HUES64 (cell line): Measurements from ENCODE around the gene PSD2.

Experiments used
- H3K27ac ChIP-seq: 2 replicates; pipeline ENCODE4 v1.7.0; 2013; ENCODE audit warnings: low read depth, low read length, inconsistent platforms
- H3K27me3 ChIP-seq: 2 replicates; pipeline ENCODE4 v1.6.1; 2013; ENCODE audit warnings: mild to moderate bottlenecking, low read length; ENCODE audit not compliant: insufficient read depth
- H3K36me3 ChIP-seq: 2 replicates; pipeline ENCODE4 v1.6.1; 2013; ENCODE audit warnings: mild to moderate bottlenecking, low read length; ENCODE audit not compliant: insufficient read depth
- H3K4me1 ChIP-seq: 2 replicates; pipeline ENCODE4 v1.6.1; 2013; ENCODE audit warnings: mild to moderate bottlenecking, low read length, moderate library complexity; ENCODE audit not compliant: insufficient read depth
- H3K4me3 ChIP-seq: 2 replicates; pipeline ENCODE4 v1.5.1; 2013; ENCODE audit warnings: mild to moderate bottlenecking, low read length, moderate library complexity
- H3K9ac ChIP-seq: 2 replicates; pipeline ENCODE4 v1.6.1; 2013; ENCODE audit warnings: mild to moderate bottlenecking, low read depth, low read length
- H3K9me3 ChIP-seq: 2 replicates; pipeline ENCODE4 v1.6.1; 2013; ENCODE audit warnings: low read depth, low read length; ENCODE audit not compliant: insufficient read depth
- WGBS: fragments of 150-250, 120-280 bp; methylation state at CpG from one replicate; pipeline ENCODE4 v1.1.7; 2013; ENCODE audit warnings: missing lambda C conversion rate; 5-methylcytosine and 5-hydroxymethylcytosine counted together

PSD2 gene

DNA sequence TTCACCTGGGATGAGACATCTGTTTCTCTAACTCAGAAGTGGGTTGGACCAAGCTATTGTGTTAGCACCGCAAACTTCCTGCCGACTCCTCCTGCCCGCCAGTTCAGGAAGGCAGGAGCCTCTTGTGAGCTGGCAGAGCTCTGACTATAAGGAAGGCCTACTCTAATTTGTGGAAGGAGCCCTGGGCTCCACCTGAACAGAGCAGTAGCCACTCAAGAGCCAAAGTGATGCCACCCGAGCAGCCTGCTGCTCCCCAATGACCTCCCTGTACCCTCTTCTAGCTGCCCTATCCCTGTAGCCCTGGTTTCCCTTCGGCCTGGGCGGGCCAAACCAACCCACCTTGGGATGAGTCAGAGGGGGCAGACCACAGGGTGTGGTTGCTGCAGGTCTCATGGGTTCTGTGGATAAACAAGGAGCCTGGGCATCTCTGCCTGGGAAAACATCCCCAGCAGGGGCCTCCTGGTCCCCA is 81.6 kb downstream of the PSD2 start:
- Histone ChIP-seq H3K27ac (no peak overlapping the region), H3K9ac (no peak overlapping the region), H3K27me3 (no peaks in the 10 kb centered on the region; the same call in 1 of the 2 replicates), H3K4me1 (peaks cover 4% of the 10 kb centered on the region; the same call in 1 of the 2 replicates), H3K9me3 (peaks cover 4% of the 10 kb centered on the region; the same call in 1 of the 2 replicates), H3K4me3 (no peak overlapping the region), H3K36me3 (no peaks in the 10 kb centered on the region)
- 76% methylated on average over 6 of the region's 6 CpGs for WGBS

DNA sequence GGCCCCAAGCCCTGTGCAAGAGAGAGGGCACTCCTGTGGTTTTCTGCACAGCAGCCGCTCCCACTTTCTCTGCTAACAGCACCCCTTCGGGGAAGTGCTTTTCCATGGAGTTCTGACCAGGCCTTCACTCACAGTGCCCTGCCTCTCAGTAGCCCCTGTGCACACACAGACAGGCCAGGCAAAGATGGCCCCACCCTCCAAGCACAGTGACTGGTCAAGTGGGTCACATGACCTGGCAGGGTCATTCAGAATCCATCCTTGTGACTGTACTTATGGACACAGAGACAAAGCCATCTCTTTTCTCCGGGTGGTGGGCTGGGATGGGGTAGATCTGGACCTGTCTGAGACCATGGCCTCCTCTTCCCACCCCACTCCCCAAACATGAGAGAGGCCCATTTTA is 82.5 kb downstream of the PSD2 start:
- H3K27me3 ChIP-seq: no peaks in the 10 kb centered on the region
- 91% methylated on average over 2 of the region's 3 CpGs for WGBS
- no peak overlapping the region for H3K4me3 ChIP-seq
- peaks cover 4% of the 10 kb centered on the region; the same call in 1 of the 2 replicates for H3K9me3 ChIP-seq
- no peaks in the 10 kb centered on the region for H3K4me1 ChIP-seq
- H3K36me3 ChIP-seq: no peaks in the 10 kb centered on the region
- no peak overlapping the region for H3K9ac ChIP-seq
- H3K27ac ChIP-seq: no peak overlapping the region

DNA sequence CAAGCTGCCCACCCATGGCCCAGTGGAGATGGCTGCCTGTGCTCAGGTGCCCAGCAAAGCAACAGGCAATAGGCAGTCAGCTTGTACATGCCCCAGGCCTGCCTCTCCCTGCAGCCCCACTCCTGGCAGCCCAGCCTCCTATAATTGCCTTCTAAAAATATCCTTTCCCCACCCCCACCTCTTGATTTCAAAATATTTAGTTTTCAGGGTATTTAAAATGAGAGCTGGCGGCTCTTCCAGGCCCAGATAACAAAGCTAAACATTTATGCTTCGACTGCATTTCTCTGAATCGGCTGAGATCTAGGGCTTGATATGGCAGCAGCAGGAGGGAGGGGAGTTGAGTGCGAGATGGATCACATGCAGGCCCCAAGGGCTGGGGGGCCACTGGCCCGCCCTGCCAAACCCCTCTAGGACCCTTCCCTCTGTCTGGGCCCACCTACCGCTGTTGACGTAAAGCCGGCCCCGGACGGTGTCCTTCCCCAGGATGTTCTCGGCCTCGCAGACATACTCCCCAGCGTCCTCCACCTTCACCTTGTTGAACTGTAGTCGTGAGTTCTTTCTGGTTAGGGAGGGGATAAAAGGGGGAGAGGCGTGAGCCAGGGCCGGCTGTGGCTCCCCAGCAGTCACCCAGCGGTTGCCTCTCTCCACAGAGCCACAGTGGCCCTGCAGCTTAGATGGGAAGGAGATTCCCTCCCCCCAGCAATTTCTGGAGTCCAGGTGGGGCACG is 85.0 kb downstream of the PSD2 start:
- Histone ChIP-seq H3K27me3 (no peaks in the 10 kb centered on the region), H3K4me3 (no peak overlapping the region), H3K36me3 (no peaks in the 10 kb centered on the region), H3K9me3 (peaks cover 4% of the 10 kb centered on the region; the same call in 1 of the 2 replicates), H3K27ac (no peak overlapping the region), H3K4me1 (no peaks in the 10 kb centered on the region), H3K9ac (no peak overlapping the region)
- 84% methylated on average over 18 of the region's 18 CpGs for WGBS

DNA sequence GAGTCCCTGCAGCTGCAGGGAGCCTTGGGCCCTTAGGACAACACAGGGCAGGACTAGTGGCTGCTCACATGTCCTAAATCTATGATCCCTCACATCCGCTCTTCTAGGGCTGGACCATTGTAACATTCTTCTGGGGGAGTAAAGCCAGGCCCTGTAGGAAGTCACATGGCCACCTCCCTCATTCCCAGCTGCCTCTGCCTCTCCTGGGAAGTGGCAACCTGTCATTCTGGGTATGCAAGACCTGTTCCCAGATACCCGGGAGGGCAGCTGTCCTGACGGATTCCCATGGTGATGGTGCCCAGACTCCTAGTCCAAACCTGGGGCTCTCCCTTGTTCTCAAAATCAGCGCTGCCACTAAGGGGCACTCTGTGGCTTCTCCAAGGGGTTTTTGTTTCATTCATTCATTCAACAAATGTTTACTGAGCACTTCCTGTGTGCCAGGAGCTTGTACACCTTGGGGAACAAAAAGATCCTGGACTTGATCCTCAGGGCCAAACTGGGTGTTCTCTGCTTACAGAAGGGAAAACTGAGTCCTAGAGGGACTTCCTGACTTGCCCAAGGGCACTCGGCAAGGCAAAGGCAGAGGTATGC is 85.6 kb downstream of the PSD2 start:
- Histone ChIP-seq H3K27me3 (peaks cover 1% of the 10 kb centered on the region; the same call in 1 of the 2 replicates), H3K27ac (no peak overlapping the region), H3K36me3 (no peaks in the 10 kb centered on the region), H3K9ac (no peak overlapping the region), H3K9me3 (no peaks in the 10 kb centered on the region), H3K4me3 (no peak overlapping the region), H3K4me1 (no peaks in the 10 kb centered on the region)
- WGBS: 74% methylated on average over 5 of the region's 5 CpGs

DNA sequence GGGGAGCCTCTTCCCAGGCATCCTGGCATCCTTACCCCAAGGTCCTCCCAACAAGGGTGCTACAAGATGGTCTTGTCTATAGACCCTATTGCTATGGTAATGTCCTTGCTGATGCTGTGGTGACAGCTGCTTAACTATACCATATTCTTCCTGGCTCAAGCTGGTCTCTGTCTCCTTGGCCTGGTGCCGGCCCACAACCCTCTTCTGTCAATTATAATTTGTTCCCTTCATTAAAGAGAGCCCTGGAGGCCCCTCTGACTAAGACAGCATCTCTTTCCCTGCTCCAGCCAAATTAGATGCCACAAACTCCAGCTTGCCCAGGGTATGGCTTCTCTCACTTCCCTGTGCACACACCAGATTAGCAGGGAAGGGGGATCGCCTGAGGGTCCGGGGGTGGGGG is 86.7 kb downstream of the PSD2 start:
- no peaks in the 10 kb centered on the region for H3K9me3 ChIP-seq
- peaks cover 3% of the 10 kb centered on the region; the same call in 1 of the 2 replicates for H3K27me3 ChIP-seq
- H3K9ac ChIP-seq: no peak overlapping the region
- no peak overlapping the region for H3K27ac ChIP-seq
- H3K4me1 ChIP-seq: no peaks in the 10 kb centered on the region
- 93% methylated on average over 3 of the region's 3 CpGs for WGBS
- H3K36me3 ChIP-seq: no peaks in the 10 kb centered on the region
- H3K4me3 ChIP-seq: no peak overlapping the region

DNA sequence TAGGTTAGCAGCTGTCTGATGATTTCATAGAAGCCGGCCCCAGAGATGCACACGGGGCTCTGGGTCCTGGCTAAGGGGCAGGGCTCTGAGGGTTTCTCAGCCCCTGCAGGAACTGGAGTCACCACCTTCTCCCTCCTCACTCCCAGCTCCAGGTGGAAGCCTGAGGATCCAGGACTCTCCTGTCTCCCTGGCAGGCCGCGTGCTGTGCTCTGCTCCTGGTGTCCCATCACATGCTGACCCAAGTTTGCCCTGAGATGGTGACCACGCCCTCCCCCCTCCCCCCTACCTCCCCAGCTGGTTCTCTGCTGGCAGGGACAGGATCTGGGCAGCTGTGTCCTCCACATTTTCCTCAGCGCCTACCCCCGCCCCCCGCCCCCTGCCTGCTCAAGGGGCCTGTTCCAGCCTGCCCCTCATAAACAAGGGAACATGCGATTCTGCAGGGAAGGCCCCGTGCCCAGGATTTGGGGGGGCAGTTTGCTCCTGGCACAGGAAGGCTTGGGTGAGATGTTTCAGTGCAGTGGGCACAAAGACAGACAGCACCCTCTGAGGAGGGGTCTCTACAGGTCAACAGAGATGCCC is 87.4 kb downstream of the PSD2 start:
- WGBS: 74% methylated on average over 10 of the region's 10 CpGs
- Histone ChIP-seq H3K27ac (no peak overlapping the region), H3K9ac (no peak overlapping the region), H3K9me3 (no peaks in the 10 kb centered on the region), H3K4me1 (no peaks in the 10 kb centered on the region), H3K4me3 (no peak overlapping the region), H3K36me3 (no peaks in the 10 kb centered on the region), H3K27me3 (peaks cover 3% of the 10 kb centered on the region; the same call in 1 of the 2 replicates)

DNA sequence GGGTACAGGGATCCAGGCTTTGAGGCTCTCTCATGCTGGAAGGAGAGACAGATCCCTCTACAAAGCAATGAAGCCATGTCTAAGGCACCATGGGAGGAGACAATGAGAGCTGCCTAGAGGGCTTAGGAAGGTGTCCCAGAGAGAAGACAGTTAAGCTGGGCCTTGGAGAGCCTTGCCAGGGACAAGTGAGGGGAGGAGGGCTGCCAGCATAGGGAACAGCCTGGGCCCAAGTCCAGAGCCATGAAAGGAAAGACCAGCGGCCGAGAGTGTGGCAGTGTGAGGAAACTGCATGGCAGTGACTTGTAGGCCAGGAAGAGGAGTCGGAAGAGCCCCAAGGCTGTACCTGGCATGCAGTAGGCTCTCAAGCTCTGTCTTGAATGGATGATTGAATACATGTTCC is 88.5 kb downstream of the PSD2 start:
- H3K4me1 ChIP-seq: no peaks in the 10 kb centered on the region
- H3K36me3 ChIP-seq: no peaks in the 10 kb centered on the region
- H3K27me3 ChIP-seq: peaks cover 3% of the 10 kb centered on the region; the same call in 1 of the 2 replicates
- no peak overlapping the region for H3K9ac ChIP-seq
- WGBS: 90% methylated on average over 3 of the region's 3 CpGs
- no peaks in the 10 kb centered on the region for H3K9me3 ChIP-seq
- no peak overlapping the region for H3K27ac ChIP-seq
- H3K4me3 ChIP-seq: no peak overlapping the region

DNA sequence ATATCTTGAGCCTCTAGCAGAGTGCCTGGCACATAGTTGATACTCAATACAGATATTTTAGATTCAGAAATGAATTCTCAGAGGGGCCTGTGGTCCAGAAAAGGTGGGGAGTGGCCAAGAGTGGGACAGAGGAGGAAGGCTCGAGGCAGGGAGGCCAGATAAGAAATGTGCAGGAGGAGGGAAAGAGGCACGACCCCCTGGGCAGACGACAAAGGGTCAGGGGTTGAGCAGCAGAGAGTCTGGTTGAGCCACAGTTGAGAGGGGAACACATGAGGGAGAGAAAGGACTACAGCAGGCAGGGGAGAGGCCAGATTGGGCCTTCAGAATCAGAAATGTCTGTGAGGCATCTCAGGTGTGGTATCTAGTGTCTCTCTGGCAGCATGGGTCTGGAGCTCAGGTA is 89.1 kb downstream of the PSD2 start:
- Histone ChIP-seq H3K27me3 (peaks cover 3% of the 10 kb centered on the region; the same call in 1 of the 2 replicates), H3K36me3 (no peaks in the 10 kb centered on the region)
- 66% methylated on average over 3 of the region's 3 CpGs for WGBS

DNA sequence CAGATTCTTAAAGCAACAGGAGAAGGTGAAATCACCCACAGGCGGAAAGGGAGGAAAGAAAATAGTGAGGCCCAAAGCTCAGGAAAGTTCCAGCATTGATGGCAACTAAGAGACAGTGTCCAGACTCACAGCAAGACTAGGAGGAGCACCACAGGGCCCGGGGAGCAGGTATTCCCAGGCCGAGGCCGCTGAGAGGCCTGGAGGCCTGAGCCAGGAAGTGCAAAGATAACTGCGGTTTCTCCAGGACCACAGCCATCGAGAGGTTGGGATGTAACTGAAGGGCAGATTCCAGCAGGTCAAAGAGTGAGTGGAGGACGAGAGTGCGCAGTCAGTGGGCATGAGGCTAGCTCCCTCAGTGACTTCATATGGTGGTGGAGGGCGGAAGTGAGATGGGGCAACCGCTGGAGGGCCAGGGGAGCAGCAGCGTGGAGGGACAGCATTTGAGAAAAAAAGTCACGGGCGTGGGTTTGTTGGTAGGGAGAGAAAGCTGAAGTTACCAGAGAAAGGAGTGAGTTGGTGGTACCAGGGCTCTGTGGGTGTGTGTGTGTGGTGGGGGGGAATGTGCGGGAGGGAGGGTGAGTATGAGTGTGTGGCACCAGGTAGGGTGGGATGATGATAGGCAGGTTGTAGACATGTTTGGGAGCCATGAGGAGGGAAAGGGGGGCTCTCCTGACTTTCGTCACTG is 89.7 kb downstream of the PSD2 start:
- H3K9ac ChIP-seq: no peak overlapping the region
- no peak overlapping the region for H3K4me3 ChIP-seq
- H3K27me3 ChIP-seq: peaks cover 3% of the 10 kb centered on the region; the same call in 1 of the 2 replicates
- H3K27ac ChIP-seq: no peak overlapping the region
- H3K36me3 ChIP-seq: no peaks in the 10 kb centered on the region
- no peaks in the 10 kb centered on the region for H3K9me3 ChIP-seq
- H3K4me1 ChIP-seq: no peaks in the 10 kb centered on the region
- 88% methylated on average over 15 of the region's 15 CpGs for WGBS

More for the DNA sequence above, 89.1 kb downstream of the PSD2 start:
- Histone ChIP-seq H3K9me3 (no peaks in the 10 kb centered on the region), H3K9ac (no peak overlapping the region), H3K27ac (no peak overlapping the region), H3K4me1 (no peaks in the 10 kb centered on the region), H3K4me3 (no peak overlapping the region)

DNA sequence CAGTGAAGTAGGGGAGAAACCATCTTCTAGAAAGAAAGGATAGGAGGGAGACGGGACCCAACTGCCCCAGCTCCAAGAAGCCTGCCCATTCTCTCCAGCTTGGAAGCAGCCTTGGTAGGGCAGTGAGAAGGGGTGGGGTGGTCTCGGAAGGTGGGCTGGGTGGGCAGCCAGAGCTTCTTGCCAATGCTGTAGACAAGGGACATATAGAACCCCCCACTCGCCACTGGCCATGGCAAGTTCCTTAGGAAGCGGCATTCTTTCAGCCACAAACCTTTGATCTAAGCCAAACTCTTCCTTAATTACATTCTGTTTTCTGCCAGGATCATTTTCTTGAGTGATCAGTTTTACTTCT is 90.2 kb downstream of the PSD2 start:
- no peak overlapping the region for H3K27ac ChIP-seq
- H3K9me3 ChIP-seq: no peaks in the 10 kb centered on the region
- H3K9ac ChIP-seq: no peak overlapping the region
- WGBS: 94% methylated on average over 4 of the region's 4 CpGs
- no peak overlapping the region for H3K4me3 ChIP-seq
- H3K27me3 ChIP-seq: peaks cover 3% of the 10 kb centered on the region; the same call in 1 of the 2 replicates
- H3K36me3 ChIP-seq: no peaks in the 10 kb centered on the region
- no peaks in the 10 kb centered on the region for H3K4me1 ChIP-seq

DNA sequence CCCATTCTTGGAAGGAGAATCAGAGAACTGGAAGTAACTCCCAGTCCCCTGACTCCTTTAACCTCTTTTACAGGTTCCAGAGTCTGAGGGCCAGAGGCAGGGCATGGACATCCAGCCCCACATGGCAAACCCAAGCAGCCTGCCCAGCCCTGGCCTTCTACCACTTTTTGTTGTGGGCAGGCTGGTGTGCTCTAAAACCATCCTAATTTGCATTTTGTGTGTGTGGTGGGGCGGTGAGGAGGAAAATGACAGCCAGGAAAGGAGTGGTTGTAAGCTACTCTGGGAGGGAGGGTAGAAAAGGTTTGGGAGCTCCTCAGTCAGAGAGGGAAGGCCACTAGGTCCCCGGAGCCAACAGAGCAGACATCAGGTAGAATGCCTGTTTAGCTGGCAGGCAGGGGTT is 90.6 kb downstream of the PSD2 start:
- WGBS: 68% methylated on average over 2 of the region's 2 CpGs
- H3K9ac ChIP-seq: no peak overlapping the region
- no peaks in the 10 kb centered on the region for H3K9me3 ChIP-seq
- H3K4me3 ChIP-seq: no peak overlapping the region
- no peak overlapping the region for H3K27ac ChIP-seq
- no peaks in the 10 kb centered on the region for H3K4me1 ChIP-seq
- H3K36me3 ChIP-seq: no peaks in the 10 kb centered on the region
- H3K27me3 ChIP-seq: peaks cover 7% of the 10 kb centered on the region; the same call in 1 of the 2 replicates
